ENCODE data around the gene FAM163B. TPM values are rescaled to one million over a fixed set of nuclear protein-coding genes. Genes with fewer than 3 reads are reported as not detected.
"Not testable (repeated sequence)": the region's sequence is repeated elsewhere in the genome, so short reads cannot be mapped to it uniquely, and the experiment has no call there.

The FAM163B gene
- total and polyA plus RNA-seq, 4 donors: 2.1 to 4.0 (median 3.4) TPM

DNA sequence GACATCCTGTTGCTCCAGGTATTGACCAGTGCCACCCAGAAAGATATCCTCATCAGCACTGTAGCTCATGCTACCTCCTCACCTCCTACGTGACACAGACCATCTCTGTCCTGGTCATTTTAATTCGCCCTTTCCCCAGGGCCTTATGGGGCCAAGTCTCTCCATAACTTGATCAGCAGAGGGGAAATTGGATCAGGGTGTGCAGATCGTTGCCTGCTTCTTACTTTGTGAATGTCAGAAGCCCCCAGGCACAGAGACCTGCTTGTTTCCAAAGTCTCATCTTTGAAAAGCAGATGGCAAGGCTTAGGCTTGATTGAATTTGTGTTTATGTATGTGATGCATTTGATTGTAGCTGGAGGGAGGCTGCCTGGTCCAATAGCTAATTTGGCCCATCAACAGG, 18.2 kb upstream of the FAM163B start:
- Histone ChIP-seq H3K4me1 (ENCODE audit: control insufficient read depth in 4 of 4, insufficient read depth in 4 of 4, low read length in 3 of 4) (no peaks in the 10 kb centered on the region), H3K9ac (ENCODE audit: low read depth in 1 of 2, low read length in 2 of 2) (no peak overlapping the region), H3K27me3 (ENCODE audit: control insufficient read depth in 4 of 4, insufficient read depth in 4 of 4, low read length in 3 of 4) (peaks cover 0 to 3% (median 0%) of the 10 kb centered on the region in 4 donors), H3K36me3 (ENCODE audit: control insufficient read depth in 4 of 4, insufficient read depth in 3 of 4, low read depth in 1 of 4, low read length in 3 of 4) (no peaks in the 10 kb centered on the region), H3K9me3 (ENCODE audit: control insufficient read depth in 4 of 4, low read length in 3 of 4) (no peaks in the 10 kb centered on the region), H3K4me3 (ENCODE audit: low read depth in 1 of 3, low read length in 3 of 3) (no peak overlapping the region), H3K27ac (ENCODE audit: low read depth in 1 of 2, low read length in 2 of 2) (no peak overlapping the region)
- no peak for DNase-seq (ENCODE audit: low spot score)
- WGBS: 79% methylated on average over 3 of the region's 3 CpGs
- TF ChIP-seq, protein P1, sequence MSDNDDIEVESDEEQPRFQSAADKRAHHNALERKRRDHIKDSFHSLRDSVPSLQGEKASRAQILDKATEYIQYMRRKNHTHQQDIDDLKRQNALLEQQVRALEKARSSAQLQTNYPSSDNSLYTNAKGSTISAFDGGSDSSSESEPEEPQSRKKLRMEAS (IDR thresholded peaks at IDR 0.05): no peak

DNA sequence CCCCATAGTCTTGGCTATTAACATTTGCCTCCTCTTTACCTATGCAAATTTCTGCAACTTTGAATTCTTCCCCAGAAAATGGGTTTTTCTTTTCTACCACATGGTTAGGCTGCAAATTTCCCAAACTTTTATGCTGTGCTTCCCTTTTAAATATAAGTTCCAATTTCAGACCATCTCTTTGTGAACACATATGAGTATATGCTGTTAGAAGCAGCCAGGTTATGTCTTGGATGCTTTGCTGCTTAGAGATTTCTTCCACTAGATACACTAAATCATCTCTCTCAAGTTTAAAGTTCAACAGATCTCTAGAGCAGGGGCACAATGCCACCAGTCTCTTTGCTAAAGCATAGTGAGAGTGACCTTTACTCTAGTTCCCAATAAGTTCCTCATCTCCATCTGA, 16.8 kb upstream of the FAM163B start:
- not testable (repeated sequence) for H3K27me3 ChIP-seq (ENCODE audit: control insufficient read depth in 4 of 4, insufficient read depth in 4 of 4, low read length in 3 of 4); H3K36me3 ChIP-seq (ENCODE audit: control insufficient read depth in 4 of 4, insufficient read depth in 3 of 4, low read depth in 1 of 4, low read length in 3 of 4); DNase-seq (ENCODE audit: low spot score)

DNA sequence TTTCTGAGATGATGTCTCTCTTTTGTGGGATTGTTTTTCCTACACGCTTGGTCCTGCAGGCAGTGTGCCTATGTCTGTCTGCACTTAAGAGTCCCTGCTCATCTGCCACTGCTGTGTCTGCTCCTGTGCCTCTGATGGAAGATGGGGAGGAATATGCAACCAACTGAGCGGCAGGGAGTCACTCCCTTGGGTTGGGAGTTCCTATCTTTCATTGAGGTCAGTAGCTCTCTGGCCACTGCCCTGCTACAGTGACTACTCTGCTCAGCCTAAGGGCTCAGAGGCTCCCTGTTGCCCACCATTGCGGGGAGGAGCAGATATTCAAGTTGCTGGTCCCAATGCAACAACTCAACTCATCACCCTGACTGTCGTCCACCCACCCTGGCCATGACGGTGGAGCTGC, 13.4 kb upstream of the FAM163B start:
- WGBS: 70% methylated on average over 5 of the region's 5 CpGs
- Histone ChIP-seq H3K9me3 (ENCODE audit: control insufficient read depth in 4 of 4, low read length in 3 of 4) (no peaks in the 10 kb centered on the region), H3K27ac (ENCODE audit: low read depth in 1 of 2, low read length in 2 of 2) (no peak overlapping the region), H3K4me1 (ENCODE audit: control insufficient read depth in 4 of 4, insufficient read depth in 4 of 4, low read length in 3 of 4) (no peaks in the 10 kb centered on the region), H3K9ac (ENCODE audit: low read depth in 1 of 2, low read length in 2 of 2) (no peak overlapping the region), H3K4me3 (ENCODE audit: low read depth in 1 of 3, low read length in 3 of 3) (no peak overlapping the region), H3K36me3 (ENCODE audit: control insufficient read depth in 4 of 4, insufficient read depth in 3 of 4, low read depth in 1 of 4, low read length in 3 of 4) (no peaks in the 10 kb centered on the region), H3K27me3 (ENCODE audit: control insufficient read depth in 4 of 4, insufficient read depth in 4 of 4, low read length in 3 of 4) (peaks cover 0 to 3% (median under 1%) of the 10 kb centered on the region in 4 donors)
- TF ChIP-seq HNF4G (IDR thresholded peaks at IDR 0.05) (no peak), JUND (IDR thresholded peaks at IDR 0.05) (no peak), RXRA (IDR thresholded peaks at IDR 0.05) (no peak), GABPA (IDR thresholded peaks at IDR 0.05 in 1 of 2, conservative IDR thresholded peaks at IDR 0.05 in 1 of 2) (no peak)
- TF ChIP-seq, protein P2, sequence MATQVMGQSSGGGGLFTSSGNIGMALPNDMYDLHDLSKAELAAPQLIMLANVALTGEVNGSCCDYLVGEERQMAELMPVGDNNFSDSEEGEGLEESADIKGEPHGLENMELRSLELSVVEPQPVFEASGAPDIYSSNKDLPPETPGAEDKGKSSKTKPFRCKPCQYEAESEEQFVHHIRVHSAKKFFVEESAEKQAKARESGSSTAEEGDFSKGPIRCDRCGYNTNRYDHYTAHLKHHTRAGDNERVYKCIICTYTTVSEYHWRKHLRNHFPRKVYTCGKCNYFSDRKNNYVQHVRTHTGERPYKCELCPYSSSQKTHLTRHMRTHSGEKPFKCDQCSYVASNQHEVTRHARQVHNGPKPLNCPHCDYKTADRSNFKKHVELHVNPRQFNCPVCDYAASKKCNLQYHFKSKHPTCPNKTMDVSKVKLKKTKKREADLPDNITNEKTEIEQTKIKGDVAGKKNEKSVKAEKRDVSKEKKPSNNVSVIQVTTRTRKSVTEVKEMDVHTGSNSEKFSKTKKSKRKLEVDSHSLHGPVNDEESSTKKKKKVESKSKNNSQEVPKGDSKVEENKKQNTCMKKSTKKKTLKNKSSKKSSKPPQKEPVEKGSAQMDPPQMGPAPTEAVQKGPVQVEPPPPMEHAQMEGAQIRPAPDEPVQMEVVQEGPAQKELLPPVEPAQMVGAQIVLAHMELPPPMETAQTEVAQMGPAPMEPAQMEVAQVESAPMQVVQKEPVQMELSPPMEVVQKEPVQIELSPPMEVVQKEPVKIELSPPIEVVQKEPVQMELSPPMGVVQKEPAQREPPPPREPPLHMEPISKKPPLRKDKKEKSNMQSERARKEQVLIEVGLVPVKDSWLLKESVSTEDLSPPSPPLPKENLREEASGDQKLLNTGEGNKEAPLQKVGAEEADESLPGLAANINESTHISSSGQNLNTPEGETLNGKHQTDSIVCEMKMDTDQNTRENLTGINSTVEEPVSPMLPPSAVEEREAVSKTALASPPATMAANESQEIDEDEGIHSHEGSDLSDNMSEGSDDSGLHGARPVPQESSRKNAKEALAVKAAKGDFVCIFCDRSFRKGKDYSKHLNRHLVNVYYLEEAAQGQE (IDR thresholded peaks at IDR 0.05): no peak
- TF ChIP-seq, protein P3, sequence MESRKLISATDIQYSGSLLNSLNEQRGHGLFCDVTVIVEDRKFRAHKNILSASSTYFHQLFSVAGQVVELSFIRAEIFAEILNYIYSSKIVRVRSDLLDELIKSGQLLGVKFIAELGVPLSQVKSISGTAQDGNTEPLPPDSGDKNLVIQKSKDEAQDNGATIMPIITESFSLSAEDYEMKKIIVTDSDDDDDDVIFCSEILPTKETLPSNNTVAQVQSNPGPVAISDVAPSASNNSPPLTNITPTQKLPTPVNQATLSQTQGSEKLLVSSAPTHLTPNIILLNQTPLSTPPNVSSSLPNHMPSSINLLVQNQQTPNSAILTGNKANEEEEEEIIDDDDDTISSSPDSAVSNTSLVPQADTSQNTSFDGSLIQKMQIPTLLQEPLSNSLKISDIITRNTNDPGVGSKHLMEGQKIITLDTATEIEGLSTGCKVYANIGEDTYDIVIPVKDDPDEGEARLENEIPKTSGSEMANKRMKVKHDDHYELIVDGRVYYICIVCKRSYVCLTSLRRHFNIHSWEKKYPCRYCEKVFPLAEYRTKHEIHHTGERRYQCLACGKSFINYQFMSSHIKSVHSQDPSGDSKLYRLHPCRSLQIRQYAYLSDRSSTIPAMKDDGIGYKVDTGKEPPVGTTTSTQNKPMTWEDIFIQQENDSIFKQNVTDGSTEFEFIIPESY (IDR thresholded peaks at IDR 0.05): no peak
- TF ChIP-seq, protein P4, sequence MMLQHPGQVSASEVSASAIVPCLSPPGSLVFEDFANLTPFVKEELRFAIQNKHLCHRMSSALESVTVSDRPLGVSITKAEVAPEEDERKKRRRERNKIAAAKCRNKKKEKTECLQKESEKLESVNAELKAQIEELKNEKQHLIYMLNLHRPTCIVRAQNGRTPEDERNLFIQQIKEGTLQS (IDR thresholded peaks at IDR 0.05): no peak
- DNase-seq (ENCODE audit: low spot score): no peak

More for the DNA sequence above, 16.8 kb upstream of the FAM163B start:
- H3K4me3 ChIP-seq (ENCODE audit: low read depth in 1 of 3, low read length in 3 of 3); H3K9me3 ChIP-seq (ENCODE audit: control insufficient read depth in 4 of 4, low read length in 3 of 4); H3K4me1 ChIP-seq (ENCODE audit: control insufficient read depth in 4 of 4, insufficient read depth in 4 of 4, low read length in 3 of 4); H3K27ac ChIP-seq (ENCODE audit: low read depth in 1 of 2, low read length in 2 of 2); H3K9ac ChIP-seq (ENCODE audit: low read depth in 1 of 2, low read length in 2 of 2): not testable (repeated sequence)

Data from liver (tissue), 9 donors.